HEK293T (cell line): Measurements from ENCODE around the gene SCN9A.

Experiments
- ARNT ChIP-seq: fragments of 450-650 bp; IDR thresholded peaks from 2 replicates; pipeline ENCODE4 v1.6.1; 2017; ENCODE audit warnings: mild to moderate bottlenecking
- BHLHE40 ChIP-seq: fragments of 450-650 bp; IDR thresholded peaks from 2 replicates; pipeline ENCODE4 v1.6.1; 2016; ENCODE audit warnings: mild to moderate bottlenecking, moderate library complexity, borderline replicate concordance
- CTBP1 ChIP-seq: fragments of 450-650 bp; IDR thresholded peaks from 2 replicates; pipeline ENCODE4 v1.6.1; 2016; ENCODE audit warnings: borderline replicate concordance
- FOXA1 ChIP-seq: fragments of 450-650 bp; IDR thresholded peaks from 2 replicates; pipeline ENCODE4 v1.6.1; 2016; ENCODE audit warnings: mild to moderate bottlenecking
- FOXK2 ChIP-seq: fragments of 450-650 bp; IDR thresholded peaks from 2 replicates; pipeline ENCODE4 v1.6.1; 2016; ENCODE audit warnings: mild to moderate bottlenecking
- FOXM1 ChIP-seq: fragments of 450-650 bp; IDR thresholded peaks from 2 replicates; pipeline ENCODE4 v1.6.1; 2017; ENCODE audit warnings: mild to moderate bottlenecking, borderline replicate concordance
- HDGF ChIP-seq: fragments of 450-650 bp; IDR thresholded peaks from 2 replicates; pipeline ENCODE4 v1.6.1; 2017; ENCODE audit warnings: antibody characterized with exemption, borderline replicate concordance
- L3MBTL2 ChIP-seq: fragments of 450-650 bp; conservative IDR thresholded peaks from 2 replicates; pipeline ENCODE4 v1.6.1; 2016; ENCODE audit warnings: mild to moderate bottlenecking
- NFRKB ChIP-seq: fragments of 450-650 bp; IDR thresholded peaks from 2 replicates; pipeline ENCODE4 v1.6.1; 2016; ENCODE audit warnings: mild to moderate bottlenecking, moderate library complexity
- SP1 ChIP-seq: fragments of 450-650 bp; IDR thresholded peaks from 2 replicates; pipeline ENCODE4 v1.6.1; 2017
- SUZ12 ChIP-seq: fragments of 450-650 bp; IDR thresholded peaks from 2 replicates; pipeline ENCODE4 v1.6.1; 2016; ENCODE audit warnings: mild to moderate bottlenecking
- TARDBP ChIP-seq: fragments of 450-650 bp; IDR thresholded peaks from 2 replicates; pipeline ENCODE4 v1.6.1; 2016
- ZNF384 ChIP-seq: fragments of 450-650 bp; IDR thresholded peaks from 2 replicates; pipeline ENCODE4 v1.6.1; 2016
- TF ChIP-seq, protein P1 (sequence below): fragments of 450-650 bp; IDR thresholded peaks from 2 replicates; pipeline ENCODE4 v1.6.1; 2016

DNA sequence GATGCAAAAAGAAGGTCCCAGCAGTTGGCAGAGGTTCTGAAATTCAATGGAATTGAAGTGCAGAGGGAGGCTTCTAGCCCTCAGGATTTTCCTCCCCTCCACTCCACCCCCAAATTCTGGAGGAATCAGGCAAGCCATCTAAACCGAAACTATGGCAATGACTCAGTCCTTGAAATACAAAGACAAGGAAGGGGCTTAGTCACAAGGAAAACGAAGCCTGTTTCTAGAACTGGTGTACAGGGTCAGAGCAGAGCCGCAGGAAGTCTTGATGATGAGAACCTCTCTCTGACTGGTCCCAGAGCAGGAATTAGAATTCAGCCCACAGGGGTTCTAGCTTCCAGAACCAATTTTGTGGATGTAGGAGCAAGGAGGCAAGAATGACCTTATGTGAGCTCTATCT is 136.2 kb downstream of the SCN9A start:
- TF ChIP-seq FOXM1 (no peak), BHLHE40 (no peak), TARDBP (no peak), ZNF384 (no peak), ARNT (no peak), CTBP1 (no peak), SP1 (no peak), L3MBTL2 (no peak), FOXK2 (no peak), SUZ12 (no peak), HDGF (no peak), NFRKB (no peak), FOXA1 (no peak)
- TF ChIP-seq, protein P1, sequence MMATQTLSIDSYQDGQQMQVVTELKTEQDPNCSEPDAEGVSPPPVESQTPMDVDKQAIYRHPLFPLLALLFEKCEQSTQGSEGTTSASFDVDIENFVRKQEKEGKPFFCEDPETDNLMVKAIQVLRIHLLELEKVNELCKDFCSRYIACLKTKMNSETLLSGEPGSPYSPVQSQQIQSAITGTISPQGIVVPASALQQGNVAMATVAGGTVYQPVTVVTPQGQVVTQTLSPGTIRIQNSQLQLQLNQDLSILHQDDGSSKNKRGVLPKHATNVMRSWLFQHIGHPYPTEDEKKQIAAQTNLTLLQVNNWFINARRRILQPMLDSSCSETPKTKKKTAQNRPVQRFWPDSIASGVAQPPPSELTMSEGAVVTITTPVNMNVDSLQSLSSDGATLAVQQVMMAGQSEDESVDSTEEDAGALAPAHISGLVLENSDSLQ, result no peak
